GM12878 (cell line): ENCODE results near the gene ABCA9. TPM values are rescaled to one million over a fixed set of nuclear protein-coding genes. Genes with fewer than 3 reads are reported as not detected.

Experiments
- ATAC-seq: fragments of 200-7000 bp; cut with Tn5 transposase; 3 replicates; pipeline ENCODE4 v1.9.1; 2020; ENCODE audit warnings: mild to moderate bottlenecking, moderate library complexity
- BruUV-seq: library from RNA; stranded (reverse); fragments of 400-500 nt; replicated peaks from 2 replicates; lab custom pipeline; 2021; lab: Mats Ljungman, UMichigan
- CTCF ChIA-PET: fragments of 300-600 bp; sonication (Branson Sonifier 250); formaldehyde crosslinking; extraction: SDS; loops from one replicate; lab custom pipeline; 2021; ENCODE audit warnings: inconsistent platforms; lab: Yijun Ruan, JAX
- POLR2A ChIA-PET: fragments of 350-600 bp; formaldehyde crosslinking; extraction: SDS; loops from one replicate; lab custom pipeline; 2021; ENCODE audit warnings: inconsistent platforms; lab: Charles Lee
- RAD21 ChIA-PET: fragments of 300-600 bp; sonication (Branson Sonifier 250); formaldehyde crosslinking; loops from one replicate; lab custom pipeline; 2023; ENCODE audit warnings: antibody characterized with exemption; ENCODE audit not compliant: unreplicated experiment; lab: Charles Lee
- SMC1A ChIA-PET: fragments of 300-600 bp; sonication (Branson Sonifier 250); formaldehyde crosslinking; loops from one replicate; lab custom pipeline; 2023; ENCODE audit not compliant: unreplicated experiment, uncharacterized antibody; lab: Charles Lee
- DNase-seq: peaks from one replicate; pipeline ENCODE4 v3.0.0-alpha.2; 2011; ENCODE audit warnings: low read depth, low spot score
- FAIRE-seq: peaks from 3 replicates; lab custom pipeline; 2011; peaks lifted over from hg19 to GRCh38; lab: Jason Lieb, UNC
- H2AFZ ChIP-seq: 2 replicates; pipeline ENCODE4 v1.6.0; 2011; ENCODE audit warnings: low read depth, low read length, control low read depth; ENCODE audit not compliant: control insufficient read depth
- H3K27ac ChIP-seq: 2 replicates; pipeline ENCODE4 v1.5.1; 2011; ENCODE audit warnings: control low read depth; ENCODE audit not compliant: control insufficient read depth, insufficient read depth
- H3K27me3 ChIP-seq, 2 experiments: replicated peaks in 1 of 2; 2 replicates each; pipeline versions ENCODE4 v1.6.0 to v1.6.1; 2011; ENCODE audit warnings: low read length in 1 of 2; ENCODE audit not compliant: control insufficient read depth in 2 of 2, insufficient read depth in 2 of 2
- H3K36me3 ChIP-seq, 2 experiments: 2 replicates each; pipeline ENCODE4 v1.5.1; 2011; ENCODE audit warnings: low read length in 1 of 2; ENCODE audit not compliant: control insufficient read depth in 2 of 2, insufficient read depth in 2 of 2
- H3K4me1 ChIP-seq: 2 replicates; pipeline ENCODE4 v1.6.1; 2011; ENCODE audit warnings: mild to moderate bottlenecking, low read length, moderate library complexity, mixed read lengths; ENCODE audit not compliant: control insufficient read depth, insufficient read depth
- H3K4me2 ChIP-seq: 2 replicates; pipeline ENCODE4 v1.6.0; 2011; ENCODE audit warnings: control low read depth; ENCODE audit not compliant: control insufficient read depth, insufficient read depth
- H3K4me3 ChIP-seq: fragments of 200-600 bp; sonication (generic); 2 replicates; pipeline ENCODE4 v1.5.1; 2016
- H3K79me2 ChIP-seq: 2 replicates; pipeline ENCODE4 v1.6.0; 2011; ENCODE audit warnings: low read length; ENCODE audit not compliant: control insufficient read depth, insufficient read depth
- H3K9ac ChIP-seq: 2 replicates; pipeline ENCODE4 v1.8.0; 2011; ENCODE audit warnings: low read length, control low read depth, mixed read lengths; ENCODE audit not compliant: control insufficient read depth, insufficient read depth
- H3K9me3 ChIP-seq: replicated peaks from 3 replicates; pipeline ENCODE4 v1.5.1; 2011; ENCODE audit warnings: mild to moderate bottlenecking, low read length; ENCODE audit not compliant: control insufficient read depth, insufficient read depth
- H4K20me1 ChIP-seq: 2 replicates; pipeline ENCODE4 v1.6.0; 2011; ENCODE audit not compliant: control insufficient read depth, insufficient read depth
- BHLHE40 ChIP-seq, 2 experiments: fragments of 450-650 bp in 1 of 2; IDR thresholded peaks; 2 replicates each; pipeline ENCODE4 v1.6.1; 2011 to 2017; ENCODE audit warnings: low read depth in 2 of 2, borderline replicate concordance in 1 of 2, improper control_type of control experiment in 1 of 2, low read length in 1 of 2, mild to moderate bottlenecking in 1 of 2
- BMI1 ChIP-seq: fragments of 450-650 bp; IDR thresholded peaks from 2 replicates; pipeline ENCODE4 v1.6.1; 2016; ENCODE audit warnings: mild to moderate bottlenecking, moderate library complexity, borderline replicate concordance
- CHD4 ChIP-seq: fragments of 200-600 bp; sonication (generic); IDR thresholded peaks from 2 replicates; pipeline ENCODE4 v1.6.1; 2016; ENCODE audit warnings: mild to moderate bottlenecking
- CREB1 ChIP-seq: IDR thresholded peaks from 2 replicates; pipeline ENCODE4 v1.6.1; 2012; ENCODE audit warnings: low read depth, mild to moderate bottlenecking, inconsistent platforms
- ESRRA ChIP-seq: IDR thresholded peaks from 2 replicates; pipeline ENCODE4 v1.6.1; 2012; ENCODE audit warnings: mild to moderate bottlenecking, low read length, improper control_type of control experiment
- FOS ChIP-seq: IDR thresholded peaks from 3 replicates; pipeline ENCODE4 v1.6.1; 2011; ENCODE audit warnings: borderline replicate concordance; ENCODE audit not compliant: insufficient read length; ENCODE audit errors: extremely low read depth
- FOXM1 ChIP-seq: IDR thresholded peaks from 2 replicates; pipeline ENCODE4 v1.6.1; 2012; ENCODE audit warnings: low read depth, mild to moderate bottlenecking, inconsistent platforms, low read length, moderate library complexity
- JUND ChIP-seq: IDR thresholded peaks from 2 replicates; pipeline ENCODE4 v1.6.1; 2012; ENCODE audit warnings: low read depth, mild to moderate bottlenecking, low read length, improper control_type of control experiment, moderate library complexity
- KLF5 ChIP-seq: fragments of 450-650 bp; IDR thresholded peaks from 2 replicates; pipeline ENCODE4 v1.6.1; 2014; ENCODE audit warnings: mild to moderate bottlenecking; ENCODE audit not compliant: partially characterized antibody
- LARP7 ChIP-seq: fragments of 450-650 bp; IDR thresholded peaks from 2 replicates; pipeline ENCODE4 v1.6.1; 2017; ENCODE audit warnings: mild to moderate bottlenecking
- MTA3 ChIP-seq: IDR thresholded peaks from 2 replicates; pipeline ENCODE4 v1.6.1; 2012; ENCODE audit warnings: low read length, inconsistent platforms, borderline replicate concordance
- NR2C2 ChIP-seq: IDR thresholded peaks from 2 replicates; pipeline ENCODE4 v1.6.1; 2011; ENCODE audit warnings: borderline replicate concordance, low read depth; ENCODE audit not compliant: control insufficient read depth, insufficient read length
- NR2F1 ChIP-seq: fragments of 450-650 bp; conservative IDR thresholded peaks from 2 replicates; pipeline ENCODE4 v1.6.1; 2017; ENCODE audit warnings: mild to moderate bottlenecking
- PML ChIP-seq: IDR thresholded peaks from 2 replicates; pipeline ENCODE4 v1.6.1; 2012; ENCODE audit warnings: low read length, inconsistent platforms
- RFX5 ChIP-seq: IDR thresholded peaks from 2 replicates; pipeline ENCODE4 v1.6.1; 2011; ENCODE audit warnings: low read depth, low read length, improper control_type of control experiment
- YY1 ChIP-seq: IDR thresholded peaks from 2 replicates; pipeline ENCODE4 v1.6.1; 2011; ENCODE audit warnings: low read depth, mild to moderate bottlenecking, low read length
- ZNF384 ChIP-seq: IDR thresholded peaks from 2 replicates; pipeline ENCODE4 v1.6.1; 2012; ENCODE audit warnings: low read depth, mild to moderate bottlenecking, low read length, improper control_type of control experiment, borderline replicate concordance
- ZNF687 ChIP-seq: fragments of 450-650 bp; IDR thresholded peaks from 2 replicates; pipeline ENCODE4 v1.6.1; 2017; ENCODE audit warnings: mild to moderate bottlenecking, moderate library complexity
- WGBS: methylation state at CpG from one replicate; pipeline ENCODE4 v1.1.6; 2016; ENCODE audit warnings: low lambda C conversion rate; ENCODE audit not compliant: insufficient replicate concordance, insufficient coverage; ENCODE audit errors: missing lambda C conversion rate; 5-methylcytosine and 5-hydroxymethylcytosine counted together
- in situ Hi-C: fragments of 300-500 bp; cut with MboI; formaldehyde crosslinking; loops from 9 replicates; pipeline ENCODE4 v1.14.3; 2018; ENCODE audit warnings: mixed read lengths
- intact Hi-C: fragments of 100-400 bp; cut with micrococcal nuclease; formaldehyde crosslinking; loops from one replicate; pipeline ENCODE4 v1.14.2; 2022; ENCODE audit not compliant: unreplicated experiment
- polyA plus RNA-seq, 11 experiments: library from polyadenylated mRNA; depleted of rRNA in 4 of 11; unstranded in 6 of 11; stranded (reverse) in 5 of 11; fragments of >200 nt; fragmentation: Nextera tagmentation in 4 of 11; fragmentation: Illumina TruSeq in 1 of 11; extraction: Ambion mirVana in 4 of 11; extraction: Trizol in 1 of 11; gene quantifications; 1 replicate in 1 of 11; 2 replicates in 10 of 11; pipeline versions ENCODE4 v1.2.1 to v1.2.3, GENCODE V29; 2011 to 2016; ENCODE audit warnings: inconsistent platforms in 2 of 11, missing spikeins in 2 of 11, low read depth in 1 of 11
- total RNA-seq, 4 experiments: library from RNA; depleted of rRNA in 3 of 4; stranded (reverse); fragments of >200 nt in 3 of 4; fragmentation: Illumina TruSeq in 1 of 4; extraction: Trizol in 1 of 4; gene quantifications; 2 replicates each; pipeline versions ENCODE4 v1.2.1 to v1.2.3, GENCODE V29; 2013 to 2021
- TF ChIP-seq, protein P1 (sequence below): fragments of 450-650 bp; IDR thresholded peaks from 2 replicates; pipeline ENCODE4 v1.6.1; 2017; ENCODE audit warnings: borderline replicate concordance

Gene ABCA9
- total and polyA plus RNA-seq, 10 of the 15 experiments (the other 5 are each of a cell fraction or from before 2014, with no cell fraction given): under 0.01 to 2.9 (median 0.31) TPM

DNA sequence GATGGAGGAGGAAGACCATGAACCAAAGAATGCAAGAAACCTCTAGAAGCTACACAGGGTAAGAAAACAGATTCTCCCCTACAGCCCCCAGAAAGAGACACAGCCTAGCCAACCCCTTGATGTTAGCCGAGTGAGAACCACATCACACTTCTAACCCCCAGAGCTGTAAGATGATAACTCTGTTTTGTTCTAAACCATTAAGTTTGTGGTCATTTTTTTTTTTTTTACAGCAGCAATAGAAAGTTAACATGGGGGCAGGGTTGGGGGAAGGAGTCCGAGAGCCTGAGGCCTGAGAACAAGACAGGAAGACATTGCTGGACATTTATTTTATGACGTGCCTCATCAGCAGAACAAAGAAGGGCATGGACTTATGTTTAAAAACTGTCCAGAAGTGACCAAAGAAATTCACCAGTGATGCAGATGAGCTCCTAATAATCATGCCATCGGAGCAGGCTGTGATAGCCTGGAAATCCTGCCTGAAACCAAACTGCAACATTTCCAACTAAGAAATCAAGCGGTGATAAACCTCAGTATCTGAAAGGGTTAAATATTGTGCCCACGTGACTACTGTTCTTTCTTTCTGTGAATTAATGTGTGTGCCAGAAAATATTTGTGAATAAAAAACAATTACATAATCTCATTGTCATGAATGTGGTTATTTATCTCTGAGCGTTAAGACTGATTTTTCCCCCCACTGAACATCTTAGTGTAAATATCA lies 1.1 kb downstream of the ABCA9 start:
- Histone ChIP-seq H2AFZ (no peak overlapping the region), H3K9ac (no peak overlapping the region), H3K27me3 (no peaks in the 10 kb centered on the region), H4K20me1 (no peaks in the 10 kb centered on the region), H3K4me3 (no peak overlapping the region), H3K9me3 (peaks cover 3% of the 10 kb centered on the region; the same call in 1 of the 3 replicates), H3K4me2 (no peak overlapping the region), H3K36me3 (no peaks in the 10 kb centered on the region), H3K79me2 (no peaks in the 10 kb centered on the region), H3K27ac (no peak overlapping the region), H3K4me1 (no peaks in the 10 kb centered on the region)
- ChIA-PET RAD21 (no interaction called here), POLR2A (interaction anchor here (0.6 kb wide), 1 partner anchor 10 kb away, joined by 3 read pairs; no protein-coding TSS in a partner anchor), SMC1A (interaction anchor here (0.6 to 1.5 kb wide), 2 partner anchors 183 to 1702 kb away, joined by 3 read pairs; no protein-coding TSS in a partner anchor), CTCF (interaction anchor here (0.7 to 1.9 kb wide), 3 partner anchors 8 to 21 kb away, joined by 3 to 5 read pairs (median 3); no protein-coding TSS in a partner anchor)
- DNase-seq (no peak), ATAC-seq (no peak), FAIRE-seq (no peak)
- 68% methylated on average over 7 of the region's 7 CpGs for WGBS
- no TSS peak for BruUV-seq
- in situ Hi-C loops: no loop called here
- intact Hi-C loops: loop anchor here (10.0 kb wide), 1 partner anchor 285 kb away; no protein-coding TSS in a partner anchor
- no peak for TF ChIP-seq MTA3
- no peak for TF ChIP-seq JUND
- TF ChIP-seq KLF5: no peak
- no peak for TF ChIP-seq FOS
- TF ChIP-seq, protein P1, sequence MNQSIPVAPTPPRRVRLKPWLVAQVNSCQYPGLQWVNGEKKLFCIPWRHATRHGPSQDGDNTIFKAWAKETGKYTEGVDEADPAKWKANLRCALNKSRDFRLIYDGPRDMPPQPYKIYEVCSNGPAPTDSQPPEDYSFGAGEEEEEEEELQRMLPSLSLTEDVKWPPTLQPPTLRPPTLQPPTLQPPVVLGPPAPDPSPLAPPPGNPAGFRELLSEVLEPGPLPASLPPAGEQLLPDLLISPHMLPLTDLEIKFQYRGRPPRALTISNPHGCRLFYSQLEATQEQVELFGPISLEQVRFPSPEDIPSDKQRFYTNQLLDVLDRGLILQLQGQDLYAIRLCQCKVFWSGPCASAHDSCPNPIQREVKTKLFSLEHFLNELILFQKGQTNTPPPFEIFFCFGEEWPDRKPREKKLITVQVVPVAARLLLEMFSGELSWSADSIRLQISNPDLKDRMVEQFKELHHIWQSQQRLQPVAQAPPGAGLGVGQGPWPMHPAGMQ: no peak
- TF ChIP-seq CHD4: no peak
- no peak for TF ChIP-seq FOXM1
- no peak for TF ChIP-seq NR2F1
- no peak for TF ChIP-seq ESRRA
- no peak for TF ChIP-seq BMI1
- no peak for TF ChIP-seq YY1
- no peak for TF ChIP-seq RFX5
- no peak for TF ChIP-seq PML
- TF ChIP-seq ZNF687: no peak
- no peak for TF ChIP-seq NR2C2
- TF ChIP-seq CREB1: no peak
- TF ChIP-seq BHLHE40 (IDR thresholded peaks at IDR 0.05; ENCODE audit: borderline replicate concordance in 1 of 2, low read depth in 2 of 2, low read length in 1 of 2): no peak
- TF ChIP-seq ZNF384: no peak
- no peak for TF ChIP-seq LARP7
